Caco-2 (cell line): ENCODE data around the gene AQR. TPM values are rescaled to one million over a fixed set of nuclear protein-coding genes. Genes with fewer than 3 reads are reported as not detected.

ENCODE experiments used
- BruUV-seq: library from RNA; stranded (reverse); fragments of 400-500 nt; replicated peaks from 2 replicates; lab custom pipeline; 2021; lab: Mats Ljungman, UMichigan
- CTCF ChIA-PET: fragments of 300-600 bp; sonication (Branson Sonifier 250); formaldehyde crosslinking; loops from one replicate; lab custom pipeline; 2022; ENCODE audit warnings: antibody characterized with exemption; lab: Charles Lee
- POLR2A ChIA-PET: fragments of 300-600 bp; sonication (Branson Sonifier 250); formaldehyde crosslinking; loops from one replicate; lab custom pipeline; 2022; ENCODE audit warnings: antibody characterized with exemption; lab: Charles Lee
- DNase-seq, 2 experiments: peaks; one replicate each; pipeline versions ENCODE4 v3.0.0 to v3.0.0-alpha.2; 2020 to 2022
- H3K27me3 ChIP-seq: replicated peaks from 2 replicates; pipeline ENCODE4 v1.6.0; 2011; ENCODE audit warnings: low read length; ENCODE audit not compliant: control insufficient read depth, insufficient read depth
- H3K36me3 ChIP-seq: 2 replicates; pipeline ENCODE4 v1.5.1; 2011; ENCODE audit warnings: low read length; ENCODE audit not compliant: control insufficient read depth, insufficient read depth
- H3K4me1 ChIP-seq: fragments of 250-450 bp; sonication (Bioruptor Pico); 2 replicates; pipeline ENCODE4 v1.5.1; 2020; ENCODE audit warnings: mild to moderate bottlenecking
- H3K4me3 ChIP-seq: 2 replicates; pipeline ENCODE4 v1.5.1; 2011; ENCODE audit warnings: low read depth, mild to moderate bottlenecking, control low read depth, low read length
- H3K9me3 ChIP-seq: fragments of 250-450 bp; sonication (Bioruptor Pico); 2 replicates; pipeline ENCODE4 v1.5.1; 2020; ENCODE audit warnings: mild to moderate bottlenecking, moderate library complexity
- H3K27ac Mint-ChIP-seq: one replicate; pipeline ENCODE4 v1.8.0; 2022; ENCODE audit warnings: mixed read lengths; ENCODE audit not compliant: unreplicated experiment
- H3K27me3 Mint-ChIP-seq: one replicate; pipeline ENCODE4 v1.8.0; 2022; ENCODE audit warnings: mixed read lengths; ENCODE audit not compliant: insufficient read depth, unreplicated experiment
- H3K36me3 Mint-ChIP-seq: one replicate; pipeline ENCODE4 v1.8.0; 2022; ENCODE audit warnings: mild to moderate bottlenecking, mixed read lengths; ENCODE audit not compliant: insufficient read depth, unreplicated experiment
- H3K4me1 Mint-ChIP-seq: one replicate; pipeline ENCODE4 v1.8.0; 2022; ENCODE audit warnings: low read depth, mixed read lengths; ENCODE audit not compliant: unreplicated experiment
- H3K4me3 Mint-ChIP-seq: one replicate; pipeline ENCODE4 v1.8.0; 2022; ENCODE audit warnings: mild to moderate bottlenecking, moderate library complexity, mixed read lengths; ENCODE audit not compliant: unreplicated experiment
- H3K9me3 Mint-ChIP-seq: one replicate; pipeline ENCODE4 v1.8.0; 2022; ENCODE audit warnings: mixed read lengths; ENCODE audit not compliant: unreplicated experiment
- CTCF ChIP-seq, 2 experiments: fragments of 200-600 bp in 1 of 2; IDR thresholded peaks; 1 replicate in 1 of 2; 2 replicates in 1 of 2; pipeline versions ENCODE4 v1.5.1 to v1.8.0; 2011 to 2022; ENCODE audit warnings: antibody characterized with exemption in 1 of 2, control low read depth in 1 of 2, inconsistent platforms in 1 of 2, low read depth in 1 of 2, low read length in 1 of 2, mild to moderate bottlenecking in 1 of 2, moderate library complexity in 1 of 2; ENCODE audit not compliant: insufficient read depth in 1 of 2, severe bottlenecking in 1 of 2, unreplicated experiment in 1 of 2
- intact Hi-C: fragments of 100-400 bp; cut with micrococcal nuclease; formaldehyde crosslinking; loops from one replicate; pipeline ENCODE4 v1.10.0; 2022; ENCODE audit not compliant: unreplicated experiment
- total RNA-seq: library from RNA; stranded (reverse); gene quantifications from 2 replicates; pipeline ENCODE4 v1.2.3, GENCODE V29; 2022

The AQR gene
- total RNA-seq, 1 experiment from 2014 or later = 27.7 TPM

GRCh38 chr15:34893967-34894366, 75.6 kb downstream of the AQR start:
- Histone ChIP-seq H3K27me3 (no peaks in the 10 kb centered on the region), H3K4me1 (no peaks in the 10 kb centered on the region), H3K36me3 (peaks cover 5% of the 10 kb centered on the region), H3K9me3 (peaks cover 14% of the 10 kb centered on the region; the same call in 1 of the 2 replicates), H3K4me3 (no peak overlapping the region)
- H3K36me3 Mint-ChIP-seq = peaks cover 70% of the 10 kb centered on the region
- CTCF ChIA-PET = no interaction called here
- intact Hi-C loops = no loop called here
- DNase-seq = no peak
- no peaks in the 10 kb centered on the region for H3K27me3 Mint-ChIP-seq
- H3K9me3 Mint-ChIP-seq = peaks cover 16% of the 10 kb centered on the region
- no TSS peak for BruUV-seq
- no peak overlapping the region for H3K27ac Mint-ChIP-seq
- POLR2A ChIA-PET = no interaction called here
- no peak for TF ChIP-seq CTCF (IDR thresholded peaks at IDR 0.05; ENCODE audit: insufficient read depth in 1 of 2, low read depth in 1 of 2, low read length in 1 of 2, severe bottlenecking in 1 of 2, unreplicated experiment in 1 of 2)
- no peaks in the 10 kb centered on the region for H3K4me1 Mint-ChIP-seq
- no peak overlapping the region for H3K4me3 Mint-ChIP-seq

GRCh38 chr15:34892963-34893591, 76.5 kb downstream of the AQR start:
- DNase-seq = no peak
- intact Hi-C loops = no loop called here
- TF ChIP-seq CTCF (IDR thresholded peaks at IDR 0.05; ENCODE audit: insufficient read depth in 1 of 2, low read depth in 1 of 2, low read length in 1 of 2, severe bottlenecking in 1 of 2, unreplicated experiment in 1 of 2) = no peak
- Mint-ChIP-seq H3K9me3 (peaks cover 16% of the 10 kb centered on the region), H3K27ac (no peak overlapping the region), H3K27me3 (no peaks in the 10 kb centered on the region), H3K4me1 (no peaks in the 10 kb centered on the region), H3K4me3 (no peak overlapping the region), H3K36me3 (peaks cover 63% of the 10 kb centered on the region)
- BruUV-seq = no TSS peak
- peaks cover 14% of the 10 kb centered on the region; the same call in 1 of the 2 replicates for H3K9me3 ChIP-seq
- H3K4me1 ChIP-seq = no peaks in the 10 kb centered on the region
- ChIA-PET CTCF (no interaction called here), POLR2A (no interaction called here)
- H3K27me3 ChIP-seq = no peaks in the 10 kb centered on the region
- H3K4me3 ChIP-seq = no peak overlapping the region
- H3K36me3 ChIP-seq = peaks cover 5% of the 10 kb centered on the region

DNA sequence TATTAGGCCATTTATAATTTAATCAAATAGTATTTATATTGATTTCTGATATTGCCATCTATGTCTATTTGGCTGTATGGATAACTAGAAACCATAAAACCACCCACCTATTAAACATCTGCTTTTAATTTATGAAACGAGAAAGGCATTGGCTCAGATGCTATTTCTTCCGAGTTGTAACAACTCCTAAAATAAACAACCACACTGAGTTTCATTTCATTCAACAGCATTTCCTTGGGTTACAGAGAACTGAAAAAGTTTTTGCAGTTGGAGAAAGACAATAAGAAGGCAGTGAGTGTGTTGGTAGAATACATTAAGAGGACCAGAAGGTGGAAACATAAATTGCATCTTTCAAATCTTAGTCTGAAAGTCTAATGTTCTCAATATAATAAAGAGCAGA, 79.1 kb downstream of the AQR start:
- intact Hi-C loops = no loop called here
- DNase-seq = no peak
- no TSS peak for BruUV-seq
- POLR2A ChIA-PET = no interaction called here
- H3K4me3 Mint-ChIP-seq = no peak overlapping the region
- H3K27me3 ChIP-seq = no peaks in the 10 kb centered on the region
- H3K4me1 Mint-ChIP-seq = no peaks in the 10 kb centered on the region
- no peak for TF ChIP-seq CTCF (IDR thresholded peaks at IDR 0.05; ENCODE audit: insufficient read depth in 1 of 2, low read depth in 1 of 2, low read length in 1 of 2, severe bottlenecking in 1 of 2, unreplicated experiment in 1 of 2)
- no peak overlapping the region for H3K4me3 ChIP-seq
- H3K27me3 Mint-ChIP-seq = no peaks in the 10 kb centered on the region
- peaks cover 16% of the 10 kb centered on the region for H3K9me3 Mint-ChIP-seq
- H3K9me3 ChIP-seq = peaks cover 14% of the 10 kb centered on the region; the same call in 1 of the 2 replicates
- H3K27ac Mint-ChIP-seq = no peak overlapping the region
- CTCF ChIA-PET = no interaction called here
- H3K36me3 ChIP-seq = peaks cover 5% of the 10 kb centered on the region
- peaks cover 60% of the 10 kb centered on the region for H3K36me3 Mint-ChIP-seq
- H3K4me1 ChIP-seq = no peaks in the 10 kb centered on the region
